K562 (cell line): ENCODE data around the gene SP2. TPM values are rescaled to one million over a fixed set of nuclear protein-coding genes. Genes with fewer than 3 reads are reported as not detected.

Experiments used
- ASH1L ChIP-seq: fragments of 450-650 bp; IDR thresholded peaks from 2 replicates; pipeline ENCODE4 v1.6.1; 2018; ENCODE audit warnings: borderline replicate concordance, mild to moderate bottlenecking, low read depth; ENCODE audit not compliant: partially characterized antibody
- ATF3 ChIP-seq, 2 experiments: fragments of 450-650 bp in 1 of 2; sonication (generic) in 1 of 2; formaldehyde crosslinking in 1 of 2; IDR thresholded peaks in 1 of 2; conservative IDR thresholded peaks in 1 of 2; 2 replicates each; pipeline versions ENCODE4 v1.6.1 to v1.8.1; 2016 to 2023; ENCODE audit warnings: mild to moderate bottlenecking in 2 of 2, moderate library complexity in 2 of 2, inconsistent platforms in 1 of 2, missing genetic modification reagents in 1 of 2
- BRD4 ChIP-seq: fragments of 200-600 bp; sonication (generic); IDR thresholded peaks from 2 replicates; pipeline ENCODE4 v1.6.1; 2017; ENCODE audit warnings: inconsistent platforms
- DPF2 ChIP-seq: fragments of 450-650 bp; IDR thresholded peaks from 2 replicates; pipeline ENCODE4 v1.6.1; 2016
- FOXO4 ChIP-seq: fragments of 450-650 bp; formaldehyde crosslinking; IDR thresholded peaks from 2 replicates; pipeline ENCODE4 v1.4.0; 2020; ENCODE audit warnings: mild to moderate bottlenecking, moderate library complexity
- ILK ChIP-seq: fragments of 450-650 bp; IDR thresholded peaks from 2 replicates; pipeline ENCODE4 v1.6.1; 2016; ENCODE audit warnings: missing genetic modification characterization, low read depth, mild to moderate bottlenecking, missing compliant biosample characterization, moderate library complexity, borderline replicate concordance
- IRF9 ChIP-seq: fragments of 450-650 bp; IDR thresholded peaks from 2 replicates; pipeline ENCODE4 v1.6.1; 2016; ENCODE audit warnings: missing biosample characterization, missing genetic modification characterization
- KLF6 ChIP-seq: fragments of 250-450 bp; sonication (Bioruptor Pico); IDR thresholded peaks from 2 replicates; pipeline ENCODE4 v1.4.0; 2020; ENCODE audit warnings: mild to moderate bottlenecking, moderate library complexity, borderline replicate concordance
- NCOR1 ChIP-seq: fragments of 450-650 bp; IDR thresholded peaks from 2 replicates; pipeline ENCODE4 v1.6.1; 2016; ENCODE audit warnings: mild to moderate bottlenecking, moderate library complexity
- POLR2AphosphoS5 ChIP-seq: IDR thresholded peaks from 2 replicates; pipeline ENCODE4 v1.6.1; 2011; ENCODE audit warnings: mild to moderate bottlenecking, low read depth, low read length, moderate library complexity; ENCODE audit not compliant: control insufficient read depth, insufficient read depth
- PRDM10 ChIP-seq: fragments of 450-650 bp; IDR thresholded peaks from 2 replicates; pipeline ENCODE4 v1.6.1; 2018; ENCODE audit not compliant: partially characterized antibody
- RUNX1 ChIP-seq: sonication (generic); IDR thresholded peaks from 2 replicates; pipeline ENCODE4 v1.6.1; 2016; ENCODE audit warnings: antibody characterized with exemption, low read depth
- SNIP1 ChIP-seq: fragments of 450-650 bp; IDR thresholded peaks from 2 replicates; pipeline ENCODE4 v1.7.1; 2017; ENCODE audit warnings: low read depth, mild to moderate bottlenecking
- SP2 ChIP-seq: IDR thresholded peaks from 2 replicates; pipeline ENCODE4 v1.6.1; 2011; ENCODE audit warnings: mild to moderate bottlenecking, low read depth, low read length, moderate library complexity; ENCODE audit not compliant: poor library complexity, severe bottlenecking; ENCODE audit errors: extremely low read depth
- THRA ChIP-seq: fragments of 450-650 bp; IDR thresholded peaks from 2 replicates; pipeline ENCODE4 v1.6.1; 2017; ENCODE audit warnings: mild to moderate bottlenecking, moderate library complexity
- ZC3H8 ChIP-seq: fragments of 450-650 bp; IDR thresholded peaks from 2 replicates; pipeline ENCODE4 v1.6.1; 2017
- ZNF140 ChIP-seq: fragments of 250-450 bp; sonication (Bioruptor Pico); IDR thresholded peaks from 2 replicates; pipeline ENCODE4 v1.8.0; 2021; ENCODE audit warnings: moderate library complexity, mild to moderate bottlenecking, inconsistent platforms
- ZNF57 ChIP-seq: fragments of 450-650 bp; formaldehyde crosslinking; IDR thresholded peaks from 2 replicates; pipeline ENCODE4 v1.4.0; 2020; ENCODE audit warnings: mild to moderate bottlenecking, moderate library complexity
- polyA plus RNA-seq, 8 experiments: library from polyadenylated mRNA; depleted of rRNA in 4 of 8; stranded (reverse) in 5 of 8; unstranded in 3 of 8; fragments of >200 nt; fragmentation: Nextera tagmentation in 2 of 8; fragmentation: Illumina TruSeq in 1 of 8; extraction: Ambion mirVana in 2 of 8; extraction: Trizol in 1 of 8; gene quantifications; 2 replicates each; pipeline versions ENCODE4 v1.2.1 to v1.2.3, GENCODE V29; 2011 to 2014; ENCODE audit warnings: inconsistent platforms in 1 of 8, missing spikeins in 1 of 8
- total RNA-seq, 7 experiments: library from RNA; depleted of rRNA in 6 of 7; stranded (reverse); fragments of >200 nt in 6 of 7; fragmentation: Illumina TruSeq in 2 of 7; extraction: Trizol in 2 of 7; gene quantifications; 2 replicates each; pipeline versions ENCODE4 v1.2.1 to v1.2.3, GENCODE V29; 2011 to 2021; ENCODE audit warnings: low replicate concordance in 1 of 7

SP2 gene
- total and polyA plus RNA-seq, 9 of the 15 experiments (the other 6 are each of a cell fraction or from before 2014, with no cell fraction given), result 0.77 to 22.3 (median 2.3) TPM

- no peak for TF ChIP-seq ZNF140 (CRISPR knock-in tag)
- TF ChIP-seq FOXO4 (CRISPR knock-in tag), result no peak
- TF ChIP-seq ILK (tag), result no peak
- no peak for TF ChIP-seq KLF6
- TF ChIP-seq SP2, result no peak
- TF ChIP-seq BRD4, result no peak
- peak; percentile 22; the same call in 1 of the 2 replicates for TF ChIP-seq DPF2
- no peak for TF ChIP-seq ZC3H8
- no peak for TF ChIP-seq IRF9 (tag)
- no peak for TF ChIP-seq POLR2AphosphoS5
- no peak for TF ChIP-seq RUNX1
- peak; percentile 53 for TF ChIP-seq ATF3 (IDR thresholded peaks at IDR 0.05)
- no peak for TF ChIP-seq ATF3 (CRISPR knock-in tag; conservative IDR thresholded peaks at IDR 0.05)
- TF ChIP-seq SNIP1, result no peak
- TF ChIP-seq THRA, result no peak
- no peak for TF ChIP-seq ZNF57
- TF ChIP-seq NCOR1, result no peak
- TF ChIP-seq ASH1L, result no peak
- peak; percentile 76 for TF ChIP-seq PRDM10
Observed at GRCh38 chr17:47850692-47851573, 45.1 kb upstream of the SP2 start, which contains the start of gene SP6 (continued).
